ENCODE measurements around the gene SLC9A6.
A peak's percentile ranks its signal among the peaks of the same experiment; 100 is the strongest.
"Not testable (repeated sequence)": the region's sequence is repeated elsewhere in the genome, so short reads cannot be mapped to it uniquely, and the experiment has no call there.

SLC9A6 gene

GRCh38 chrX:136061696-136062095 is 76.5 kb downstream of the SLC9A6 start:
- H3K4me1 ChIP-seq (ENCODE audit: control insufficient read depth, insufficient read depth, low read length, poor library complexity, severe bottlenecking): peaks cover 18% of the 10 kb centered on the region
- H3K9me3 ChIP-seq (ENCODE audit: control insufficient read depth, low read length): no peaks in the 10 kb centered on the region
- WGBS, 2 experiments (ENCODE audit: insufficient coverage in 2 of 2): no CpG with 5 or more reads among the region's 5 CpGs
- no peaks in the 10 kb centered on the region for H3K36me3 ChIP-seq (ENCODE audit: control insufficient read depth, insufficient read depth, low read length)
- H3K27ac ChIP-seq (ENCODE audit: low read depth, low read length, severe bottlenecking): no peak overlapping the region
- H3K4me3 ChIP-seq (ENCODE audit: extremely low read depth, insufficient read depth, low read length, poor library complexity, severe bottlenecking): no peak overlapping the region

GRCh38 chrX:136063340-136064079 is 78.3 kb downstream of the SLC9A6 start:
- 100% methylated on average over 1 of the region's 7 CpGs; no CpG with 5 or more reads in 1 of the 2 experiments for WGBS, 2 experiments (ENCODE audit: insufficient coverage in 2 of 2)
- no peaks in the 10 kb centered on the region for H3K9me3 ChIP-seq (ENCODE audit: control insufficient read depth, low read length)
- peaks cover 18% of the 10 kb centered on the region for H3K4me1 ChIP-seq (ENCODE audit: control insufficient read depth, insufficient read depth, low read length, poor library complexity, severe bottlenecking)
- H3K27ac ChIP-seq (ENCODE audit: low read depth, low read length, severe bottlenecking): peak overlapping the region; percentile 45
- H3K4me3 ChIP-seq (ENCODE audit: extremely low read depth, insufficient read depth, low read length, poor library complexity, severe bottlenecking): no peak overlapping the region
- H3K36me3 ChIP-seq (ENCODE audit: control insufficient read depth, insufficient read depth, low read length): no peaks in the 10 kb centered on the region

GRCh38 chrX:136064661-136065043 is 79.4 kb downstream of the SLC9A6 start:
- Histone ChIP-seq H3K9me3 (ENCODE audit: control insufficient read depth, low read length) (no peaks in the 10 kb centered on the region), H3K4me1 (ENCODE audit: control insufficient read depth, insufficient read depth, low read length, poor library complexity, severe bottlenecking) (peaks cover 18% of the 10 kb centered on the region), H3K36me3 (ENCODE audit: control insufficient read depth, insufficient read depth, low read length) (no peaks in the 10 kb centered on the region), H3K4me3 (ENCODE audit: extremely low read depth, insufficient read depth, low read length, poor library complexity, severe bottlenecking) (no peak overlapping the region), H3K27ac (ENCODE audit: low read depth, low read length, severe bottlenecking) (peak overlapping the region; percentile 45)
- 100% methylated on average over 1 of the region's 3 CpGs; no CpG with 5 or more reads in 1 of the 2 experiments for WGBS, 2 experiments (ENCODE audit: insufficient coverage in 2 of 2)

- Histone ChIP-seq H3K36me3 (ENCODE audit: control insufficient read depth, insufficient read depth, low read length) (no peaks in the 10 kb centered on the region), H3K4me3 (ENCODE audit: extremely low read depth, insufficient read depth, low read length, poor library complexity, severe bottlenecking) (no peak overlapping the region), H3K9me3 (ENCODE audit: control insufficient read depth, low read length) (no peaks in the 10 kb centered on the region), H3K27ac (ENCODE audit: low read depth, low read length, severe bottlenecking) (peak overlapping the region; percentile 45), H3K4me1 (ENCODE audit: control insufficient read depth, insufficient read depth, low read length, poor library complexity, severe bottlenecking) (peaks cover 18% of the 10 kb centered on the region)
- 100% methylated on average over 1 of the region's 7 CpGs; no CpG with 5 or more reads in 1 of the 2 experiments for WGBS, 2 experiments (ENCODE audit: insufficient coverage in 2 of 2)
These were observed 79.9 kb downstream of the SLC9A6 start for GRCh38 chrX:136065044-136065671.

GRCh38 chrX:136067097-136067496 is 81.9 kb downstream of the SLC9A6 start:
- Histone ChIP-seq H3K27ac (ENCODE audit: low read depth, low read length, severe bottlenecking) (no peak overlapping the region), H3K36me3 (ENCODE audit: control insufficient read depth, insufficient read depth, low read length) (no peaks in the 10 kb centered on the region), H3K4me3 (ENCODE audit: extremely low read depth, insufficient read depth, low read length, poor library complexity, severe bottlenecking) (no peak overlapping the region), H3K4me1 (ENCODE audit: control insufficient read depth, insufficient read depth, low read length, poor library complexity, severe bottlenecking) (peaks cover 18% of the 10 kb centered on the region), H3K9me3 (ENCODE audit: control insufficient read depth, low read length) (no peaks in the 10 kb centered on the region)
- 100% methylated on average over 3 of the region's 5 CpGs; no CpG with 5 or more reads in 1 of the 2 experiments for WGBS, 2 experiments (ENCODE audit: insufficient coverage in 2 of 2)

GRCh38 chrX:136067966-136068365 is 82.7 kb downstream of the SLC9A6 start:
- Histone ChIP-seq H3K36me3 (ENCODE audit: control insufficient read depth, insufficient read depth, low read length) (no peaks in the 10 kb centered on the region), H3K4me1 (ENCODE audit: control insufficient read depth, insufficient read depth, low read length, poor library complexity, severe bottlenecking) (peaks cover 16% of the 10 kb centered on the region), H3K27ac (ENCODE audit: low read depth, low read length, severe bottlenecking) (no peak overlapping the region), H3K4me3 (ENCODE audit: extremely low read depth, insufficient read depth, low read length, poor library complexity, severe bottlenecking) (no peak overlapping the region), H3K9me3 (ENCODE audit: control insufficient read depth, low read length) (no peaks in the 10 kb centered on the region)
- 90% methylated on average over 4 of the region's 7 CpGs; no CpG with 5 or more reads in 1 of the 2 experiments for WGBS, 2 experiments (ENCODE audit: insufficient coverage in 2 of 2)

- WGBS, 2 experiments (ENCODE audit: insufficient coverage in 2 of 2): 58 to 71% methylated on average over 4 of the region's 5 CpGs
- no peaks in the 10 kb centered on the region for H3K4me1 ChIP-seq (ENCODE audit: control insufficient read depth, insufficient read depth, low read length, poor library complexity, severe bottlenecking)
- H3K36me3 ChIP-seq (ENCODE audit: control insufficient read depth, insufficient read depth, low read length): no peaks in the 10 kb centered on the region
- H3K9me3 ChIP-seq (ENCODE audit: control insufficient read depth, low read length): no peaks in the 10 kb centered on the region
- no peak overlapping the region for H3K27ac ChIP-seq (ENCODE audit: low read depth, low read length, severe bottlenecking)
- H3K4me3 ChIP-seq (ENCODE audit: extremely low read depth, insufficient read depth, low read length, poor library complexity, severe bottlenecking): no peak overlapping the region
These were observed 91.7 kb downstream of the SLC9A6 start for GRCh38 chrX:136076942-136077341.

GRCh38 chrX:136080766-136081165 is 95.5 kb downstream of the SLC9A6 start:
- Histone ChIP-seq H3K4me1 (ENCODE audit: control insufficient read depth, insufficient read depth, low read length, poor library complexity, severe bottlenecking) (no peaks in the 10 kb centered on the region), H3K9me3 (ENCODE audit: control insufficient read depth, low read length) (no peaks in the 10 kb centered on the region), H3K36me3 (ENCODE audit: control insufficient read depth, insufficient read depth, low read length) (no peaks in the 10 kb centered on the region), H3K4me3 (ENCODE audit: extremely low read depth, insufficient read depth, low read length, poor library complexity, severe bottlenecking) (no peak overlapping the region), H3K27ac (ENCODE audit: low read depth, low read length, severe bottlenecking) (no peak overlapping the region)

- H3K4me1 ChIP-seq (ENCODE audit: control insufficient read depth, insufficient read depth, low read length, poor library complexity, severe bottlenecking): no peaks in the 10 kb centered on the region
- H3K4me3 ChIP-seq (ENCODE audit: extremely low read depth, insufficient read depth, low read length, poor library complexity, severe bottlenecking): no peak overlapping the region
- no CpG with 5 or more reads among the region's 2 CpGs for WGBS, 2 experiments (ENCODE audit: insufficient coverage in 2 of 2)
- no peak overlapping the region for H3K27ac ChIP-seq (ENCODE audit: low read depth, low read length, severe bottlenecking)
- no peaks in the 10 kb centered on the region for H3K9me3 ChIP-seq (ENCODE audit: control insufficient read depth, low read length)
- no peaks in the 10 kb centered on the region for H3K36me3 ChIP-seq (ENCODE audit: control insufficient read depth, insufficient read depth, low read length)
These were observed 101.3 kb downstream of the SLC9A6 start for GRCh38 chrX:136086521-136086920.

- not testable (repeated sequence) for H3K4me1 ChIP-seq (ENCODE audit: control insufficient read depth, insufficient read depth, low read length, poor library complexity, severe bottlenecking); H3K9me3 ChIP-seq (ENCODE audit: control insufficient read depth, low read length); H3K36me3 ChIP-seq (ENCODE audit: control insufficient read depth, insufficient read depth, low read length); H3K27ac ChIP-seq (ENCODE audit: low read depth, low read length, severe bottlenecking); H3K4me3 ChIP-seq (ENCODE audit: extremely low read depth, insufficient read depth, low read length, poor library complexity, severe bottlenecking)
- WGBS, 2 experiments (ENCODE audit: insufficient coverage in 2 of 2): 100% methylated on average over 3 of the region's 6 CpGs; no CpG with 5 or more reads in 1 of the 2 experiments
These were observed 106.7 kb downstream of the SLC9A6 start for GRCh38 chrX:136091898-136092297.

- H3K36me3 ChIP-seq (ENCODE audit: control insufficient read depth, insufficient read depth, low read length): no peaks in the 10 kb centered on the region
- no CpG with 5 or more reads among the region's 3 CpGs for WGBS, 2 experiments (ENCODE audit: insufficient coverage in 2 of 2)
- no peaks in the 10 kb centered on the region for H3K9me3 ChIP-seq (ENCODE audit: control insufficient read depth, low read length)
- no peak overlapping the region for H3K27ac ChIP-seq (ENCODE audit: low read depth, low read length, severe bottlenecking)
- H3K4me3 ChIP-seq (ENCODE audit: extremely low read depth, insufficient read depth, low read length, poor library complexity, severe bottlenecking): no peak overlapping the region
- H3K4me1 ChIP-seq (ENCODE audit: control insufficient read depth, insufficient read depth, low read length, poor library complexity, severe bottlenecking): no peaks in the 10 kb centered on the region
These were observed 109.7 kb downstream of the SLC9A6 start for GRCh38 chrX:136094962-136095361.
